GM21529 (cell line): ENCODE measurements around the gene FAM72A.
A peak's percentile ranks its signal among the peaks of the same experiment; 100 is the strongest.
"Not testable (repeated sequence)": the region's sequence is repeated elsewhere in the genome, so short reads cannot be mapped to it uniquely, and the experiment has no call there.

ENCODE experiments used
- ATAC-seq: cut with Tn5 transposase; IDR thresholded peaks from one replicate; pipeline ENCODE4 v1.9.1; 2021; ENCODE audit not compliant: unreplicated experiment

FAM72A gene

GRCh38 chr1:206173110-206173719 is 29.4 kb downstream of the FAM72A start:
- ATAC-seq = not testable (repeated sequence)

GRCh38 chr1:206169794-206170193 is 32.8 kb downstream of the FAM72A start:
- ATAC-seq = not testable (repeated sequence)

- ATAC-seq = peak; percentile 66
Observed at GRCh38 chr1:206167350-206168029, 35.1 kb downstream of the FAM72A start.

DNA sequence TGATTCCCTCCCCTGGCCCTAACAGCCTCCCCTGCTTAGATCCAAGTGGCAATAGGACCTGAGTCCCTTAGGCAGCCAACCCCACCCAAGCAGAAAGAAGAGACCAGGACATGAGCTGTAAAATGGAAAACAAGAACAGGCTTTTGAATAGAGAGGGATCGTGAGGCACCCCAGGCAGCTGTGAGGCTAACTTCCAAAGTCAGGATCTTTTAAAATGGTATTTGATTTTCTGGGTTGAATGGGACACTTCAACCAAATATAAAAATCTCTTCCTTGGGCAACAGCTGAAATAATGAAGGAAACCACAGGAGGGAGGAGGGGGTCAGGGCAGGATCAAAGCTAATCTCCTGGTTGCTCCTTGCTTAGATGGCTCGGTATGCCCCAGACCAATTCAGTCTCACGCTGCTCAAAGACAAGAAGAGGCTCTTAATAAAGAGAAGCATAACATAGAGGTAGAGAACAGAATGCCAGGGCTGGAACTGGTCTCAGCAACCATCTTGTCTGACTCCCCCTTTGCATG is 56.8 kb downstream of the FAM72A start:
- ATAC-seq = no peak

GRCh38 chr1:206144605-206145004 is 58.0 kb downstream of the FAM72A start:
- no peak for ATAC-seq

GRCh38 chr1:206143537-206144172 is 59.0 kb downstream of the FAM72A start:
- no peak for ATAC-seq

DNA sequence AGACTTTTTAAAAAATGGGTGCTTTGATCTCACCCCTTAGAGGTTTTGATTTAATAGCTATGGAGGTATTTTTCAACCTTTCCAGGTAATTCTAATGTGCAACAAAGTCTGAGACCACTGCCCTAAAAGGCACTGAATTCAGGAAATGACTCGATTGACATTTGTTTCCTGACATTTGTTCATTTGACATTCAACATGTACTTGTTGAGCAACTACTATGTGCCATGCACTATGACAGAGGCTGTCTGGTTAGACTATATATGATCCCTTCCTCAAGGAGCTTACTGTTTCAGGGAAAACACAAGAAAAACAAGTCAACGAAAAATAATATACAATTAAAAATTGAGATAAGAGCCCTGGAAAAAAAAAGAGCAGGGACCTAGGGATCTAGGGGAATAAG is 59.9 kb downstream of the FAM72A start:
- no peak for ATAC-seq

DNA sequence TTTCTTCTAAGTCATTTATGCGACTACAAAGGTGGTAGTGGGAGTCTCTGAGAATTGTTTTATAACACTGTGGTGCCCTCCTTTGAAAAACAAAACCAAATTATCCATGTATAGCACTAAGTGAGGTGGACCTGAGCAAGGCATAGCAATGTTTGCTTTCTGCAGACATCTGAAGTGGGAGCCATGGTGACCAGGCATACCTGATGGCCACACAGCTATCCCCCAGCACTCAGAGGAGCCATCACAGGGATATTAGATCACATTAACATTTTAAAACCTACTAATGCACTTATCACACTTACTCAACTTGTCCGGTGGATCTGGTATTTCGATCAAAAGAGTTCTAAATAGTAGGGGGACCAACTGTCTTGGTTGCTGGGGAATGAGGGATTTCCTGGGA is 60.6 kb downstream of the FAM72A start:
- no peak for ATAC-seq

- no peak for ATAC-seq
Observed at GRCh38 chr1:206136241-206136640, 66.4 kb downstream of the FAM72A start.
